Activated CD4-positive, alpha-beta T cell treated with anti-CD3 and anti-CD28 coated beads, Interleukin-10, Interleukin-2, amounts not matched to agents 100 ng/mL and 50 ng/mL, durations not matched to agents 16 hours and 8 hours (primary cell): ENCODE results near the gene GPR18.
"Not testable (repeated sequence)": the region's sequence is repeated elsewhere in the genome, so short reads cannot be mapped to it uniquely, and the experiment has no call there.

Experiments
- DNase-seq: peaks from one replicate; pipeline ENCODE4 v3.0.0-alpha.2; 2020

Gene GPR18

GRCh38 chr13:99227909-99228688, 30.1 kb downstream of the GPR18 start:
- peak; percentile 47 for DNase-seq

- DNase-seq, result no peak
Measured at GRCh38 chr13:99227331-99227900, 30.8 kb downstream of the GPR18 start.

GRCh38 chr13:99226513-99226912, 31.7 kb downstream of the GPR18 start:
- DNase-seq, result no peak

- DNase-seq, result no peak
Measured at GRCh38 chr13:99225078-99225477, 33.1 kb downstream of the GPR18 start.

- DNase-seq, result no peak
Measured at GRCh38 chr13:99224021-99224420, 34.2 kb downstream of the GPR18 start.

- DNase-seq, result no peak
Measured at GRCh38 chr13:99223587-99223986, 34.6 kb downstream of the GPR18 start.

GRCh38 chr13:99221567-99222239, 36.5 kb downstream of the GPR18 start:
- DNase-seq, result no peak

GRCh38 chr13:99220199-99220935, 37.8 kb downstream of the GPR18 start:
- DNase-seq, result peak; percentile 63

GRCh38 chr13:99218969-99219368, 39.2 kb downstream of the GPR18 start:
- DNase-seq, result peak; percentile 84

- no peak for DNase-seq
Measured at GRCh38 chr13:99218545-99218944, 39.6 kb downstream of the GPR18 start.

- DNase-seq, result no peak
Measured at GRCh38 chr13:99218126-99218525, 40.1 kb downstream of the GPR18 start.

- no peak for DNase-seq
Measured at GRCh38 chr13:99217461-99218110, 40.6 kb downstream of the GPR18 start.

GRCh38 chr13:99215184-99215830, 42.9 kb downstream of the GPR18 start:
- peak; percentile 72 for DNase-seq

GRCh38 chr13:99214731-99215130, 43.4 kb downstream of the GPR18 start:
- no peak for DNase-seq

- DNase-seq, result peak; percentile 60
Measured at GRCh38 chr13:99214232-99214631, 43.9 kb downstream of the GPR18 start.

GRCh38 chr13:99211421-99212035, 46.7 kb downstream of the GPR18 start:
- DNase-seq, result no peak

- not testable (repeated sequence) for DNase-seq
Measured at GRCh38 chr13:99210627-99211026, 47.6 kb downstream of the GPR18 start.

- DNase-seq, result no peak
Measured at GRCh38 chr13:99208845-99209527, 49.2 kb downstream of the GPR18 start.

- no peak for DNase-seq
Measured at GRCh38 chr13:99208185-99208584, 50.0 kb downstream of the GPR18 start.

GRCh38 chr13:99207511-99207910, 50.7 kb downstream of the GPR18 start:
- no peak for DNase-seq

GRCh38 chr13:99206873-99207272, 51.3 kb downstream of the GPR18 start:
- DNase-seq, result no peak
